Measurements from ENCODE around the gene HOMER3.
A peak's percentile ranks its signal among the peaks of the same experiment; 100 is the strongest.

HOMER3 gene

DNA sequence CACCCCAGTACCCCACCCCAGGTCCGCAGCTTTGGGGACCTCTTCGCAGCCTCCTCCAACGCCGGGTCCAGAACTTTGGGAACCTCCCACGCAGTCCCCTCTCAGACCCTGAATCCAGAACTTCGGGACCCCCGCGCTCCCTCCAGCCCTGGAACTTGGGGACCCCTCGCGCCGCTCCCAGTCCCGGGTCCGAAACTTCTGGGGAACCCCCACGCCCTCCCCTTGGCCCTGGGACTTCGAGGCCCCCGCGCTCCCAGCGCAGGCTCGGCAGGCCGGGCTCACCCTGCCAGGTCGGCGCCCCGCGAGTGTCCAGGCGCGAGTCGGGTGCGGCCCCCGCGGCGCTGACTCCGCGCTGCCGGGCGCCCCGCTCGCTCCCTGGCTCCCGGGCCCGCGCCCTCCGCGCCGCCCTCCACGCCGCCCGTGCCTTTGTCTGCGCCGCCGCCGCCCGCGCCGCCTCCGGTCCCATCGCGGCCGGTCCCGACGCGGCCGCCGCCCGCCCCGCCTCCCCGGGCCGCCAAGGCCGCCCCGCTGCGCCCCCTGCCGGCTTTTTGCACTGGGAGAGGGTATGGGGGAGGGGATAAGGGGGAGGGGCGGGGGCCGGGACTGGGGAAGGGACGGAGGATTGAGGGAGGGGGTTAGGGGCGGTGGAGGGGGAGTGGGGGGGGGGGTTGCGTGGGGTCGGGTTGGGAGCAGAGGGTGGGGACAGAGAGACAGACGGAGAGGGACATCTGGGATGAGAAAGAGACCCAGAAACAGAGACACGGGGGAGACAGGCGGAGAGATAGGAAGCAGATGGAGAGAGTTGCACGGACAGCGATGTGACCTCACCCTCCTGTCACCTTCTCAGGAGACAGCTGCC, at the start of gene HOMER3:
TSS of gene HOMER3 (minus strand) at position 449 of the 859 bp plus-strand sequence. CDS start 2,235 bp downstream, outside the sequence.
- DNase-seq (ENCODE audit: low read depth in 2 of 2): peak; percentile 37 to 38

DNA sequence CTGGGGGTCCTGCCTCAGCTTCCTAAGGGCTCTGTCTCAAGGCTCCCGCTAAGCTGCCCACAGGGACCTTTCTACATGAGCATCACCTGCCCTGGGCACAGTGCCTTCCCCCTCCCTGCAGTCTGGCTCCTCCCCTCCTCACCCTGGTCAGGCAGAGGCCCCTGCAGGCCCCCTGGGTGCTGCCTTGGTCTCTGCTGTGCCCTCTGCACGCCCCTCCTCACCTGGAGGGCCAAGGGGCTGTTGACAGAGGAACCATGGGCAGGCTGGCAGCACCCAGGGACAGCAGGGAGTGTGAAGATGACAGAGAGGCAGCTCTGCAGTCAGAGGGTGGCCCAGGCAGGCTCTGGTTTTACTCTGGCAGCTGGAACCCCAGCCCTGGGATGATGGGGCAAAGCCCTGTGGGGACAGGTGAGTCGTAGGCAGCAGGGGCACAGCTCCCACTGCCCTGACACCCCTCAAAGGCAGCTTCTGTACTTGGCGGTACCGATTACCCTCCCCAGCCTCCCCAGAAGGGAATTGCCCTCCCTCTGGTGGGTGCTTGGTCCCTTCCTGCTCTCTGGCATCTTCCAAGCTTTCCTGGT, 49.2 kb upstream of the HOMER3 start:
- no peak for DNase-seq (ENCODE audit: low read depth in 2 of 2)

DNA sequence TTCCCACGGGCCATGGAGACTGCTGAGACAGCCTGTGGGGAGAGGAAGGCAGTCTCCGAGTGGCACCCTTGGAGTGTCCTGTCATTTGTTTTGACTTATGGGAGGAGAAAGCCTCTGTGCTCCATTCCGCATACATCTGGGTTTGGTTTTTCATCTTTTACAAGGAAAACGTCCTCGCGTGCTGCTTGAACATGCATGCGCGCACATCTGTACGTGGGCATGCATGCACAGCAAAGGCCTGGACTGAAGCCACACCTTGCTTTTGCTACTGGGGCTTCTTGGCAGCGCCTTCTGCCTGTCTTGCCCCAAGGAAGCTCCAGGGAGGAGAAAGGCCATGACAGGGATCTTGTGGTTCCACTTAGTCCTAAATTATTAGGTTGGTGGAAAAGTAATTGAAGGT, 48.3 kb upstream of the HOMER3 start:
- DNase-seq (ENCODE audit: low read depth in 2 of 2): no peak

DNA sequence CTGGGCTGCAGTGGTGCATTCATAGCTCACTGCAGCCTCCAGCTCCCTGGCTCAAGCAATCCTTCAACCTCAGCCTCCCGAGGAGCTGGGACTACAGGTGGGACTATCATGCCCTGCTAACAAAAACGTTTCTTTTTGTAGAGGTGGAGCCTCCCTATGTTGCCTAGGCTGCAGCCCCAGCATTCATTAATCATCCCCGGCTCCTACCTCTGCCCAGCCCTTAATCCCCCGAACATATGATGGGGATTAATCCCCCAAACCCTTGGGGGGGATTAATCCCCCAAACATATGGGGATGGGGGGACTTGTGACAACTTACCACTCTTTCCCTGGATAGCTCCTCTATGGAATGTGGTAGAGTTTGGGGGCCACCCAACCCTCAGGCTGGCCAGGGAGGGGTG, 46.4 kb upstream of the HOMER3 start:
- no peak for DNase-seq (ENCODE audit: low read depth in 2 of 2)

DNA sequence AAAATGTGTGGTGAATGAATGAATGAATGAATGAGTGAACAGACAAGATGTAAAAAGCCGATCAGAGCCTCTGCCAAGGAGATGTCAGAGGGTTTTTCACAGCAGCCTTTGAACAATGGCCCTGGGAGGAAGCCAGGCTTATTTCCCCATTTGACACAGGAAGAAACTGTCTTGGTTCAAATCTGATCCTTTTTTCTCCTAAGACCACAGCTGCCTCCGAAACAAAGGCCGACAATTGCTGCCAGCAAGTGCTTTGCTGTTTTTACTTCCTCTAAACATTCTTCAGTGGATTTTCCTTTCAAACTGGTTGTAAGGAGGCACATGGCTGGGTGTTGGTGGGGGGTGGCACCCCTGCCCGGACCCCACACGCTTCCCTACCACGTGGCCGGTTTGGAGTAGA, 44.2 kb upstream of the HOMER3 start:
- DNase-seq (ENCODE audit: low read depth in 2 of 2): no peak

DNA sequence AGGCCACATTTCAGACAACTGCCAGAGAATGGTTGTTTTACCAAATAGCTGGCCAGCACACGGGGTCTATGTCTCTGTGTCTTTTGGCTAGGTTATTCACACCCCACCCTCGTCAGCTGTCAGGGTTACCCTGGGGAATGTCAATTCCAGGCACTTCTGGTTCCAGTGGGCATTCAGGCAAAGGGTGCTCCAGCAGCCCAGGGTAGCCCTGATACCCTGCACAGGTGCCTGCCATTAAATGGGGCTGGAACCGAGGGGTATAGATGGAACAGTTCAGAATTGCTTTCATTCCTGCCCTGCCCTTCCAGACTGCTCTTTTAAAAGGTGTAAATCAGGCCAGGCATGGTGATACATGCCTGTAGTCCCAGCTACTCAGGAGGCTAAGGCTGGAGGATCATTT, 43.2 kb upstream of the HOMER3 start:
- no peak for DNase-seq (ENCODE audit: low read depth in 2 of 2)

DNA sequence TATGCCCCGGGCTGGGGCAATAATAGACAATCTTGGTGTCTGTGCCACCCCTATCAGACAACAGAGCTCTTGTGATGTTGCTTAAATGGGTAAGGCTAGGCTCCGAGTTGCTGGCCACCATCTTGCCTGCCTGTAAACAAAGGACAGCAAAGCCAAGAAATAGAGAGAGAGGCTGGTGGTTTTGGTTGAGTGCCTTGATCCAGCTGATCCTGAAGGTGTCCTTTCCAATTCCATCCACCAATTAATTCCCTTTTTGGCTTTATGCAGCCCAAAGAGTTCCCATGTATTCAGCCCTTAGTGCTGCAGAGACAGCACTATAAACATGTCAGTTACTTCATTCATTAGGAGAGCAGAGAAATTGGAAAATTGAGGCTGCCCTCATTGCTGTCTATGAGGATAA, 41.7 kb upstream of the HOMER3 start:
- DNase-seq (ENCODE audit: low read depth in 2 of 2): no peak

DNA sequence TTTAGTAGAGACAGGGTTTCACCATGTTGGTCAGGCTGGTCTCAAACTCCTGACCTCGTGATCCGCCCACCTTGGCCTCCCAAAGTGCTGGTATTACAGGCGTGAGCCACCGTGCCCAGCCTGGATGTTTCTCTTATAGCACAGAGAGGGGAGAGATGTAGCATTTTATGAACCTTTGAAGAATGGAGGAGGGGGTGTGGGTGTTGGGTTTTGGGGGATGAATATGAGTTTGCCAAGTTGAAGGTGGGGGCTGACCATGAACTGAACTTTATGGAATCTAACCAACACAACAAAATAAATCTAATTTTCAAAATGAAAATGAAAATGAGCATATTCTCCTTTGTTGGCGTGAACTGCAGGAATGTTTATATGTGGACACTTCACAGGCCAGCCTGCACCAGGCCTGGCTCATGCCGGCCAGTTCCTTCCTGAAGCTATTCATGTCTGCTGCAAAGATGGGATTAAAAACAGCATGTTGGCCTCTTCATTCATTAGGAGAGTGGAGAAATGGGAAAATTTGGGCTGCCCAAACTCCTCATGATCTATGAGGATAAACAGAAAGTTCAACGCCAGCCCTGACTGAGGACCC, 39.5 kb upstream of the HOMER3 start:
- DNase-seq (ENCODE audit: low read depth in 2 of 2): no peak

DNA sequence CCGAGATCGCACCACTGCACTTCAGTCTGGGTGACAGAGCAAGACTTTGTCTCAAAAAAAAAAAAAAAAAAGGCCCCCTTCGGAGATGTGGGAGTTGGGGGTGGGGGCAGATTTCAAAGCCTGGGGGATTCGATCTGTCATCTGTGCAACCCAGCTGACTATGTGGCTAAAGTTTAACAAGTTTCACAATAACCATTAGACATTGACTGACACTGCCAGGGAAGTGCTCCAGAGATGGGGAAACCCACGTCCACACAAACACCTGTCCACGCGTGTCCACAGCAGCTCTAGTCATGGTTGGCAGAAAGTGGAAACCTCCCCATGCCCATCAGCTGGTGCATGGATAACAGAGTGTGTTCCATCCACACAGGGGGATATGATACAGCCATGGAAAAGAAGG, 37.6 kb upstream of the HOMER3 start:
- DNase-seq (ENCODE audit: low read depth in 2 of 2): no peak

DNA sequence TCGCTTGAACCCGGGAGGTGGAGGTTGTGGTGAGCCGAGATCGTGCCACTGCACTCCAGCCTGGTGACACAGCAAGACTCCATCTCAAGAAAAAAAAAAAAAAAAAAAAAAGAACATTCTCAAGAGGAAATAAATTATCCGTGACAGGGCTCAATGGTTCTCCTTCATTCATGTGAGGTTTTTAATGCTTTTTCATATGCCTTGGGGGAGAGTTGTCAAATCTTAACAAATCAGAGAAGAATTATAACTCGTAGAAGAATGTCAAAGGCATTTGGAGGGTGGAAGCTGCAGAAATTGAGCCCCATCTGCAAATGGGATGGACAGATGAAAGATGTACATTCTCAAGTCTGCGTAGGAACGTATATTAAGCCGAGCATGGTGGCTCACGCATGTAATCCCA, 34.9 kb upstream of the HOMER3 start:
- no peak for DNase-seq (ENCODE audit: low read depth in 2 of 2)

DNA sequence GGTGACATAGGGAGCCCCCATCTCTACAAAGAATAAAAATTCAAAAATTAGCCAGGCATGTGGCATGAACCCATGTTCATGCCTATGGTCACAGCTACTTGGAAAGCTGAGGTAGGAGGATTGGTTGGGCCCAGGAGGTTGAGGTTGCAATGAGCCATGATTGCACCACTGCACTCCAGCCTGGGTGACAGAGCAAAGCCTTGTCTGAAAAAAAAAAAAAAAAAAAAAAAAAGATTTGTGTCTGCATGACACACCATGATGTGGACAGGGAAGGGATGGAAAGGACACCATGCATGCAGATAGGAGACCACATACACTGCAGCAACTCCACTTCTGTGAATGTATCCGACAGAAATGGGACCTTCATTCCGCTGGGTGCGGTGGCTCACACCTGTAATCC, 34.0 kb upstream of the HOMER3 start:
- no peak for DNase-seq (ENCODE audit: low read depth in 2 of 2)

DNA sequence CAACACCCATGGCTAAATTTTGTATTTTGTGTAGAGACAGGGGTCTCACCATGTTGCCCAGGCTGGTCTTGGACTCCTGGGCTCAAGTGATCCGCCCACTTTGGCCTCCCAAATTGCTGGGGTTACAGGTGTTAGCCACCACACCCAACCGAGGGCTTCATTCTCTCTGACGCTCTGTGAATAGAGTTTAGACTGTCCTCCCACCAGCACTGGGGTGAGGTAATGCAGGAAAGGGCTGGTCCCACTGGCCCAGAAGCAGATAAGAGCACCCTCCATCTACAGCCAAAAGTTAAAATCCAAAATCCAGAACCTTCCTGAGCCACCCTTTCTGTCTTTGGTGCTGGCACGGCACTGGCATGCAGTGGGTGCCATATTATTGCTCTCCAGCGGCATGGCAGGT, 31.8 kb upstream of the HOMER3 start:
- DNase-seq (ENCODE audit: low read depth in 2 of 2): no peak

DNA sequence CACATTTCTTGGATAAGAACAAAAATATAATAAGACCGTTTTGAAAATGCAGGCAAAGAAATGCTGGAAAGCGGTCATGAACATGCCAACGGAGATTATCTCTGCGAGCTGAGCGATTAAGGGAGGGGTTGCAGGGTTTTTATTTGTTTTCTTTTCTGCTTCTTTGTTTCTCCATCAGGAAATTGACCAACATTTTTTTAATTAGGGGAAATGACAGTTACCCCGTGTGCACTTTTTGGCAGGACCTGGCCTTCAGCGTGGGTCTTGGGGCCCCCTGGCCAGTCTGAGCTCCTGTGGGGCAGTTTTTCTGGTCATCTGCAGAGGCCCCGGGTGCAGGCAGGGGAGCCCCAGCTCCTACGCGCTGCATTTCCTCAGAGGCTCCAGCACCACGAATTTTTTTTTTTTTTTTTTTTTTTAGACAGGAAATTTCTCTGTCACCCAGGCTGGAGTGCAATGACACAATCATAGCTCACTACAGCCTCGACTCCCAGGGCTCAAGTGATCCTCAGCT, 31.3 kb upstream of the HOMER3 start:
- DNase-seq (ENCODE audit: low read depth in 2 of 2): no peak

DNA sequence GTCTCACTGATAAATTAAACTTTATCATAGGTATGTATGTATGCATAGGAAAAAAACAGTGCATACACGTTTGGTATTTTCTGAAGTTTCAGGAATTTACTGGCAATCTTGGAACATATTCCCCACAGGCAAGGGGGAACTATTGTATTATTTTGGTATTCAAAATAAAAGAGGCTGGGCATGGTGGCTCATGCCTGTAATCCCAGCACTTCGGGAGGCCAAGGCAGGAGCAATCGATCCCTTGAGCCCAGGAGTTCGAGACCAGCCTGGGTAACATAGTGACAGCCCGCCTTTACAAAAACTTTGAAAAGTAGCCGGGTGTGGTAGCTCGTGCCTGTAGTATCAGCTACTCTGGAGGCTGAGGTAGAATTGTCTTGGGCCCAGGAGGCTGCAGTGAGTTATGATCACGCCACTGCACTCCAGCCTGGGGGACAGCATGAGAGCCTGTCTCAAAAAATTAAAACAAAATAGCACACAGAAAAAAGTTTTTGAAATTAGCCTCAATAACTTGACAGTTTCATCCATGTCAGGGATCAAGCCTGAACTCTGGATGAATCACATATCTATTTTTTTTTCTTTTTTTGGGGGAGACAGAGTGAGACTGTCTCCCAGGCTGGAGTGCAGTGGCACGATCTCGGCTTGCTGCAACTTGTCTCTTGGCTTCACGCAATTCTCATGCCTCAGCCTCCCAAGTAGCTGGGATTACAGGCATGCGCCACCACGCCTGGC, 29.1 kb upstream of the HOMER3 start:
- DNase-seq (ENCODE audit: low read depth in 2 of 2): no peak

DNA sequence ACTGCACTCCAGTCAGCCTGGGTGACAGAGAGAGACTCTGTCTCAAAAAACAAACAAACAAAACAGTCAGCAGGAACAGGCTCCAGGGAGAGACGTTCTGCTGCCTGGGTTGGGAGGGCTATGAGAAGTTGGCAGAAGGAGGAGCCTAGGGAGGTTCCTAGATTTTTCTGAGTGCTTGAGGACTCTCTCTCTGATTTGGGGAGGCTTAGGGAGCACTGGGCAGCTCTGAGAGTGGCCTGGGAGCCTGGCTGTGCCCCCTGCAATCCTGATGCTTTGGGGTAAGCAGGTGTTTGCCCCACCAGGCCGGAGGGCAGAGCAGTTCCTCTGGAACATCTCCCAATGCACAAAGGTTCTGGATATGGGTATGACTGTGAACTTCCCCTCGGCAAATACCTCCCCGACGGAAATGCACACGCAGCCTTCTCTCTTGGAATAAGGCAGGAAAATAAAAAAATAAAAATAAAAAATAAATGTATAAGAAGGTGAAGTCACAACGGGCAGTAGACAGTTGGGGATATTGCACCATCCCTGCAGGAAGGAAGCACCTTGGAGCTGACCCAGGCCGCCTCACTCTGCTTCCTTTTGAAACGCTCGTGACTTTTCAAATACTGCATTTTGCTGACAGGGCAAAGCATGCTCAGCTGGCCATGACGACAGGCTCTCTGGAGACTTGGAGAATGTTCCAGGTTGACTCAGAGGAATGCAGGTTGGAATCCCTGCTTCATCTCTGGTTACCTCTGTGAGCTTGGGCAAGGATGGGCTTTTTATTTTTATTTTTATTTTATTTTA, 26.5 kb upstream of the HOMER3 start:
- DNase-seq (ENCODE audit: low read depth in 2 of 2): no peak

DNA sequence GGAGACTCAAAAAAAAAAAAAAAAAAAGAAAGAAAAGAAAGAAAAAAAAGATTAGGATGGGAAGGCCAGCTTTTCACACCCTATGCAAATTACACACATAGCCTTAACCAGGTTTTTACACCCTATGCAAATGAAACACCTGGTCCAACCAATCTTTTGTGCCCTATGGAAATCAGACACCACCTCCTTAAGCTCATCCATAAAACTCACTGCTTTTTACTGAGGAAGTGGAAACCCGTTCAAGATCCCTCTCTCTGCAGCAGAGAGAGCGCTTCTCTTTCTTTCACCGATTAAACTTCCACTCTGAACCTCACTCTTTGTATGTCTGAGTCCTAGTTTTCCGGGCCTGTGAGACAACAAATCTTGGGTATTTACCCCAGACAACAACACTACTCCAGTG, 25.3 kb upstream of the HOMER3 start:
- DNase-seq (ENCODE audit: low read depth in 2 of 2): no peak

DNA sequence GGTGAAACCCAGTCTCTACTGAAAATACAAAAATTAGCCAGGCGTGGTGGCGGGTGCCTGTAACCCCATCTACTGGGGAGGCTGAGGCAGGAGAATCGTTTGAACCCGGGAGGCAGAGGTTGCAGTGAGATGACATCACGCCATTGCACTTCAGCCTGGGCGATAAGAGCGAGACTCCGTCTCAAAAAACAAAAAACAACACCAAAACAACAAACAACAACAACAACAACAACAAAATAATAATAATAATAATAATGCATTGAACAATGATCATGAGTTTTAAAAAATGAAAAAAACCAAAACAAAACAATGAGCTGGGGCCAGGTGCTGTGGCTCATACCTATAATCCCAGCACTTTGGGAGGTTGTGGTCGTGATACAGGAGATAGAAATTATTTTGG, 23.1 kb upstream of the HOMER3 start:
- no peak for DNase-seq (ENCODE audit: low read depth in 2 of 2)

DNA sequence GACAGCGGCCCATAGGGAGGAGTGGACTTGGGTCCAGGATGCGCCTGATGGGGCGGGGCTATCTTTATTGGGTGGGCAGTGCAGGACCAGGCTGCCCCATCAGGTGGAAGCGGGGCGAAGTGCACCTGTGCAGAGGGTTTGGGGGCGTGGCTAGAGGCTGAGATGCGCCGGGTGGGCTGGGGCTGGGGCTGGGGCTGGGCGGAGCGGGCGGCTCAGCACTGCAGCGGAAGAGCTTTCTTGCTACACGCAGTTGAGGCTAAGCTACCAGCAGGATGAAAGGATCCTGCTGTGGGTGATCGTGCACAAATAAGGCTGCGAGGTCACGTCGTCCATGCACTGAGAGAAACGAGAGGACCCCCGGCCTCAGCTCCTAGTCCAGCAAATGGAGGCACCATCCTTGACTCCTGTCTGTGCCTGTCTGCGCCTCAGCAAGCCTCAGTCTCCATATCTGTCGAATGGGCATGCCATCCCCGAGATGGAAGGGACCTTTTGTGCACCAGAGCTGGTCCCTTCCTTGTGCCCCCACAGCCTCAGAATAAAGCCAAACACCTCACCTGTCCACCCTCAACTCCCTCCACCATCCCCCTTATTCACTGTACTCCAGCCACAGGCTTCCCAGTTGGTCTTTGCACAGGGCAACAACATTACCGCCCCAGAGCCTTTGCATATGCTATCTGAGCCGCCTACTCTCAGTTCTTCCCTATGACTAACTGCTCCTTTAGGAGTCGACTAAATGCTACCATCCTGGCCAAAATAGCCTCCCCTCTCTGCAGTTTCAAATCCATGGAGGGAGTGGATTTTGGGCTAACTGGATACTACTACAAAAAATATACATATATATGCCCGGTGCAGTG, 21.0 kb upstream of the HOMER3 start:
- DNase-seq (ENCODE audit: low read depth in 2 of 2): no peak

DNA sequence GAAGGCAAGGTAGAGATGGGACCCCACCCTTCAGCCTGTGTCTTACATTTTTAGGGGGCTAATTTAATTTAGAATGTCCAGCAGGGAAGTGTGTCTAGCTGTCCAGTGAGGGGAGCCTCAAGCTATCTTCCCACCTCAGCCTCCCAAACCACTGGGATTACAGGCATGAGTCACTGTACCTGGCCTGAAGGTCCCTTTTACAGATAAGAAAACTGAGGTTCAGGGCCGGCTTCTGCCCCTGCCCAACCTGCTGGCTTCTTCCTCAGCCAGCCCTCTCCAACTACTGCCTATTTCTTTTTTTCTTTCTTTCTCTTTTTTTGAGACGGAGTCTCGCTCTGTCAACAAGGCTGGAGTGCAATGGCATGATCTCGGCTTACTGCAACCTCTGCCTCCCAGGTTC, 19.4 kb upstream of the HOMER3 start:
- no peak for DNase-seq (ENCODE audit: low read depth in 2 of 2)

DNA sequence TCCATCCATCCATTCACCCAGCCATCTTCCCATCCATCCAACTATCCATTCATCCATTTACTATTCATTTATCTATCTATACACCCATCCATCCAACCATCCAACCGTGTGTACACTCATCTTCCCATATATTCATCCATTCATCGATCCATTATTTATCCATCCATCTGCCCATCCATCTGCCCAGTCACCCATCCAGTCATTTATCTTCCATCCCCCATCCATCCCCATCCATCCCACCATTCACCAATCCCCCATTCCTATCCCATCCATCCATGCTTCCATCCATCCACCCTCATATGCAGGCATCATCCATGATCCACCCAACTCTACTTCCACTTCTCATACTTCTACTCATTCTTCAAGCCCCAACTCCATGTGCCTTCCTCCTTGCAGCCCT, 14.0 kb upstream of the HOMER3 start:
- DNase-seq (ENCODE audit: low read depth in 2 of 2): no peak

DNA sequence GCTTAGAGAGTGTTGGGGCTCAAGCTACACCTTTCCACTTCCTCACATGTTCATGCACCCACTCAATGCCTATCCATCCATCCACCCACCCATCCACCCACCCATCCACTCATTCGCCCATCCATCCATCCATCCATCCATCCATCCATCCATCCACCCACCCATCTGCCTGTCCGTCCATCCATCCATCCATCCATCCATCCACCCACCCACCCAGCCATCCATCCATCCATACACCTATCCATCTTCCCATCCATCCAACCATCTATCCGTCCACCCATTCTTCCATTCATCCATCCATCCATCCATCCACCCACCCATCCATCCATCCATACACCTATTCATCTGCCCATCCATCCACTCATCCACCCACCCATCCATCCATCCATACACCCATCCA, 13.1 kb upstream of the HOMER3 start:
- DNase-seq (ENCODE audit: low read depth in 2 of 2): no peak
